NCI-H82 treated with DMSO at 0.1 percent for 48 hours (cell line): ENCODE data around the gene PCDHGA7.
"Not testable (repeated sequence)": the region's sequence is repeated elsewhere in the genome, so short reads cannot be mapped to it uniquely, and the experiment has no call there.

Experiments
- DNase-seq: peaks from one replicate; lab custom pipeline; 2025; ENCODE audit not compliant: unreplicated experiment; lab: John Stamatoyannopoulos, UW

Gene PCDHGA7

DNA sequence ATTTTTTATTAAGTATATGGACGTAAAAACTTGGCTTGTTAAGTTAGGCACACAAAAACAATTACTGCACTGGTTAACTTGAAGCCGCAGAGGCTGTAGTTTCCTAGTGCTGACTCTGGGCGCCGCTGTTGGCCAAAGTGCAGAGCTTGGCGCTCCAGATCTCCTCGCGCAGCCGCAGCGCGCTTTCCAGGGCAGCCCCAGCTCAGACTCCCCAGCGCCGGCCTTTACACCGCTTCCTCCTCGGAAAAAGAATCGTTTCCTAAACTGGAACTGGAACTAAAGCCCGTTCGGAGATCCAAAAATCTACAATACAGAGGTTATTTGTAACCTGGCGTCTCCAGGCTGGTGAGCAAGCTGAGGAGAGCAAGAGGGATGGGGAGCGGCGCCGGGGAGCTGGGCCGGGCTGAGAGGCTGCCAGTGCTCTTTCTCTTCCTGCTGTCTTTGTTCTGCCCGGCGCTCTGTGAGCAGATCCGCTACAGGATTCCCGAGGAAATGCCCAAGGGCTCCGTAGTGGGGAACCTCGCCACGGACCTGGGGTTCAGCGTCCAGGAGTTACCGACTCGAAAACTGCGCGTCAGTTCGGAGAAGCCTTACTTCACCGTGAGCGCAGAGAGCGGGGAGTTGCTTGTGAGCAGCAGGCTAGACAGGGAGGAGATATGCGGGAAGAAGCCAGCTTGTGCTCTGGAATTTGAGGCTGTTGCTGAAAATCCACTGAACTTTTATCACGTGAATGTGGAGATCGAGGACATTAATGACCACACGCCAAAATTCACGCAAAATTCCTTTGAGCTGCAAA is 15.4 kb downstream of the PCDHGA7 start, which contains the start of gene PCDHGB5:
PCDHGB5 (plus strand) TSS at position 192 of the 796 bp plus-strand sequence; CDS start at position 373, 181 bp downstream.
- DNase-seq = not testable (repeated sequence)

DNA sequence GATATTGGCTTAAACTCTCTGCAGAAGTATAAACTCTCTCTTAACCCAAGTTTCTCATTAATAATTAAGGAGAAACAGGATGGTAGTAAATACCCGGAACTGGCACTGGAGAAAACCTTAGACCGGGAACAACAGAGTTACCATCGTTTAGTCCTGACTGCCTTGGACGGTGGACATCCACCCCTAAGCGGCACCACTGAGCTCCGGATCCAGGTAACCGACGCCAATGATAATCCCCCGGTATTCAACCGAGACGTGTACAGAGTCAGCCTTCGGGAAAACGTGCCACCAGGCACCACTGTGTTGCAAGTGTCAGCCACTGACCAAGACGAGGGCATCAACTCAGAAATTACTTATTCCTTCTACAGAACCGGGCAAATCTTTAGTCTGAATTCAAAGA is 16.1 kb downstream of the PCDHGA7 start:
- no peak for DNase-seq

DNA sequence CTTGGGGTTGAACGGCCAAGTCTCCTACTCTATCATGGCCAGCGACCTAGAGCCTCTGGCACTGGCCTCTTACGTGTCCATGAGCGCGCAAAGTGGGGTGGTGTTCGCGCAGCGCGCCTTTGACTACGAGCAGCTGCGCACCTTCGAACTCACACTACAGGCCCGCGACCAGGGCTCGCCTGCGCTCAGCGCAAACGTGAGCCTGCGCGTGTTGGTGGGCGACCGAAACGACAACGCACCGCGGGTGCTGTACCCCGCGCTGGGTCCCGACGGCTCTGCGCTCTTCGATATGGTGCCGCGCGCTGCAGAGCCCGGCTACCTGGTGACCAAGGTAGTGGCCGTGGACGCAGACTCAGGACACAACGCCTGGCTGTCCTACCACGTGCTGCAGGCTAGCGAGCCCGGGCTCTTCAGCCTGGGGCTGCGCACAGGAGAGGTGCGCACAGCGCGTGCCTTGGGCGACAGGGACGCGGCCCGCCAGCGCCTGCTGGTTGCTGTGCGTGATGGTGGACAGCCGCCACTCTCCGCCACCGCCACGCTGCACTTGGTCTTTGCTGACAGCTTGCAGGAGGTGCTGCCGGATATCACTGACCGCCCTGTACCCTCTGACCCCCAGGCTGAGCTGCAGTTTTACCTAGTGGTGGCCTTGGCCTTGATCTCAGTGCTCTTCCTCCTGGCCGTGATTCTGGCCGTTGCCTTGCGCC is 17.2 kb downstream of the PCDHGA7 start:
- DNase-seq = no peak

DNA sequence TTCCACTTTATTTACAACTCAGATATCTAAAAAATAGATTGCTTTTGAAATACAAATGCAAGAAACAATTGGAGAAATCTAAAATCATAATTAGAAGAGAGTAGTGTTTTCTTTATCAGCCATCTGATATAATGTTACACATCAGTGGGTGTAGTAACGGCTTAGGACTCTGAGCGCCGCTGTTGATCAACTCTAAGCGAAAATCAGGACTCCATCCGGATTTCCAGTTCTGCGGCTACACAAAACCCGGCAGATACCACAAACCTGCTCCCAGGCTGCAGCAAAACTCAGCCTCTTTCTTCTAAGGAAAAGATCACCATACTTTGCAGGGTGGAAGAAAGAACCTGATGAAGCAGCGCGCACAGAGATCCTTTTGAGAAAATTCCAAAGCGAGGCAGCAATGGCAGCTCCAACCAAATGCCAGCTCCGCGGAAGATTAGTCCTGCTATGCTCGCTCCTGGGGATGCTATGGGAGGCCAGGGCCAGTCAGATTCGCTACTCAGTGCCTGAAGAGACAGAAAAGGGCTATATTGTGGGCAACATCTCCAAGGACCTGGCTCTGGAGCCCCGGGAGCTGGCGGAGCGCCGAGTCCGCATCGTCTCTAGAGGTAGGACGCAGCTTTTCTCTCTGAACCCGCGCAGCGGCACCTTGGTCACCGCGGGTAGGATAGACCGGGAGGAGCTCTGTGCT is 20.2 kb downstream of the PCDHGA7 start, which contains the start of gene PCDHGA9:
PCDHGA9 (plus strand) TSS at position 226 of the 691 bp plus-strand sequence; CDS start at position 401, 175 bp downstream.
- DNase-seq = no peak

DNA sequence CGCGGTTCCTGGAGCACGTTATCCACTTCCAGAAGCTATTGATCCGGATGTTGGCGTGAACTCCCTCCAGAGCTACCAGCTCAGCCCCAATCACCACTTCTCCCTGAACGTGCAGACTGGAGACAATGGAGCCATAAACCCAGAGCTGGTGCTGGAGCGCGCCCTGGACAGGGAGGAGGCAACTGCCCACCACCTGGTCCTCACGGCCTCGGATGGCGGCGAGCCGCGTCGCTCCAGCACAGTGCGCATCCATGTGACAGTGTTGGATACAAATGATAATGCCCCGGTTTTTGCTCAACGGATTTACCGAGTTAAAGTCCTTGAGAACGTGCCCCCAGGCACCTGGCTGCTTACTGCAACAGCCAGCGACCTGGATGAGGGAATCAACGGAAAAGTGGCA is 20.8 kb downstream of the PCDHGA7 start:
- DNase-seq = no peak

DNA sequence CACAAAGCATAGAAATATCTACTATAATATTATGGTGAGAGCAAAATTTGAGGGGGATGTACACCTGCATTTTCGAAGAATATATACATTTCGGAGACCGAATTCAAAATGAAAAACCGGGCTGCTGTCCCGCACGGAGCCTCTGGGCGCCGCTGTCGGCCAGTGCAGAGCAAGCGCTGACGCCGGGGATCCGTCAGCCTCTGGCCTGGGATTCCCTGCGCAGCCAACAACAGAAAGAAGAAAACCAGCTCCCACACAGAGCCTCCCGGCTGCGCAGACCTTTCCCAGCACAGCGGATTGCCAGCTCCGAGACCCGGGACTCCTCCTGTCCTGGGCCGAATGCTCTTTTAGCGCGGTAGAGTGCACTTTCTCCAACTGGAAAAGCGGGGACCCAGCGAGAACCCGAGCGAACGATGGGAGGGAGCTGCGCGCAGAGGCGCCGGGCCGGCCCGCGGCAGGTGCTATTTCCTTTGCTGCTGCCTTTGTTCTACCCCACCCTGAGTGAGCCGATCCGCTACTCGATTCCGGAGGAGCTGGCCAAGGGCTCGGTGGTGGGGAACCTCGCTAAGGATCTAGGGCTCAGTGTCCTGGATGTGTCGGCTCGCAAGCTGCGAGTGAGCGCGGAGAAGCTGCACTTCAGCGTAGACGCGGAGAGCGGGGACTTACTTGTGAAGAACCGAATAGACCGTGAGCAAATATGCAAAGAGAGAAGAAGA is 25.4 kb downstream of the PCDHGA7 start, which contains the start of gene PCDHGB6:
PCDHGB6 (plus strand) TSS at position 232 of the 716 bp plus-strand sequence; CDS start at position 414, 182 bp downstream.
- not testable (repeated sequence) for DNase-seq

DNA sequence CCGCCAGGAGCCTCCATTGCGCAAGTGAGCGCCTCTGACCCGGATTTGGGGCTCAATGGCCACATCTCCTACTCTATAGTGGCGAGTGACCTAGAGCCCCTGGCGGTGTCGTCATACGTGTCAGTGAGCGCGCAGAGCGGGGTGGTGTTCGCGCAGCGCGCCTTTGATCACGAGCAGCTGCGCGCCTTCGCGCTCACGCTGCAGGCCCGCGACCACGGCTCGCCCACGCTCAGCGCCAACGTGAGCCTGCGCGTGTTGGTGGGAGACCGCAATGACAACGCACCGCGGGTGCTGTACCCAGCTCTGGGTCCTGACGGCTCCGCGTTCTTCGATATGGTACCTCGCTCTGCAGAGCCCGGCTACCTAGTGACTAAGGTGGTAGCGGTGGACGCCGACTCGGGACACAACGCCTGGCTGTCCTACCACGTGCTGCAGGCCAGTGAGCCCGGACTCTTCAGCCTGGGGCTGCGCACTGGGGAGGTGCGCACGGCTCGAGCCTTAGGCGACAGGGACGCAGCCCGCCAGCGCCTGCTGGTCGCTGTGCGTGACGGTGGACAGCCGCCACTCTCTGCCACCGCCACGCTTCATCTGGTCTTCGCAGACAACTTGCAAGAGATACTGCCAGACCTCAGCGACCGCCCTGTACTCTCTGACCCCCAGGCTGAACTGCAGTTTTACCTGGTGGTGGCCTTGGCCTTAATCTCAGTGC is 27.2 kb downstream of the PCDHGA7 start:
- DNase-seq = no peak

DNA sequence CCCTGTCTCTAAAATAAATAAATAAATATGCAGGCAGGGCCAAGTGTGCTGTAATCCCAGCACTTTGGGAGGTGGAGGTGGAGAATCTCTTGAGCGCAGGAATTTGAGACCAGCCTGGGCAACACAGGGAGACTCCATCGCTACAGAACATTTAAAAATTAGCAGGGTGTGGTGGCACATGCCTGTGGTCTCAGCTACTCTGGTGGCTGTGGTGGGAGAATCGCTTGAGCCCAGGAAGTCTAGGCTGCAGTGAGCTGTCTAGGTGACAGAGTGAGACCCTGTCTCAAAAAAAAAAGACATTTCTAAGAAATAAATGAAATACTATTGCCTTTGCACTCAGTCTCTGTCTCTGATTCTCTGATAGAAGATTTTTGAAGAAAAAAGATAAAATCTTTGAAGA is 29.0 kb downstream of the PCDHGA7 start:
- DNase-seq = no peak

DNA sequence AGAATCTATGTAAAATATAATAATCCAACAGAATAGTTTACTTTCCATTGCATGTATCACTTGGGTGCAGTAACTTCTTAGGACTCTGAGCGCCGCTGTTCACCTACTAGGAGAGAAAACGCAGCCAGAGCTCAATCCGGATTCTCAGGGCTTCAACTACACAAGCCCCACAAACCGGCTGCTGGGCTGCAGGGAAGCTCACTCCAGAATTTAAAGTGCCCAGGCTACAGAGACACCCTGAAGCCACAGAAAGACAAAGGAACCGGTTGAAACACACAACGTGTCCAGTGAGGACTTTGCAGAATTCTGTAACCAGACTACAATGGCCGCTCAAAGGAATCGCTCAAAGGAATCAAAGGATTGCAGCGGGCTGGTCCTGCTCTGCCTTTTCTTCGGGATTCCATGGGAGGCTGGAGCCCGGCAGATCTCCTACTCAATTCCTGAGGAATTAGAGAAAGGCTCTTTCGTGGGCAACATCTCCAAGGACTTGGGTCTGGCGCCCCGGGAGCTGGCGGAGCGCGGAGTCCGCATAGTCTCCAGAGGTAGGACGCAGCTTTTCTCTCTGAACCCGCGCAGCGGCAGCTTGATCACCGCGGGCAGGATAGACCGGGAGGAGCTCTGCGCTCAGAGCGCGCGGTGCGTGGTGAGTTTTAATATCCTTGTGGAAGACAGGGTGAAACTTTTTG is 30.5 kb downstream of the PCDHGA7 start, which contains the start of gene PCDHGA10:
PCDHGA10 (plus strand) TSS at position 134 of the 686 bp plus-strand sequence; CDS start at position 323, 189 bp downstream.
- no peak for DNase-seq

DNA sequence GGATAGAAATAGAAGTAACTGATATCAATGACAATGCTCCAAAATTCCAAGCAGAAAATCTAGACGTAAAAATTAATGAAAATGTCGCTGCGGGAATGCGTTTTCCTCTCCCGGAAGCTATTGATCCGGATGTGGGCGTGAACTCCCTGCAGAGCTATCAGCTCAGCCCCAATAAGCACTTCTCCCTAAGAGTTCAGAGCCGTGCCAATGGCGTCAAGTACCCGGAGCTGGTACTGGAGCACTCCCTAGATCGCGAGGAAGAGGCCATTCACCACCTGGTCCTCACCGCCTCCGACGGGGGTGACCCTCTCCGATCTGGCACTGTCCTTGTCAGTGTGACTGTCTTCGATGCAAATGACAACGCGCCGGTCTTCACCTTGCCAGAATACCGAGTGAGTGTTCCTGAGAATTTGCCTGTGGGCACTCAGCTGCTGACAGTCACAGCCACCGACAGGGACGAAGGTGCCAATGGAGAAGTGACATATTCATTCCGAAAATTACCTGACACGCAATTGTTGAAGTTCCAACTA is 31.1 kb downstream of the PCDHGA7 start:
- DNase-seq = no peak

DNA sequence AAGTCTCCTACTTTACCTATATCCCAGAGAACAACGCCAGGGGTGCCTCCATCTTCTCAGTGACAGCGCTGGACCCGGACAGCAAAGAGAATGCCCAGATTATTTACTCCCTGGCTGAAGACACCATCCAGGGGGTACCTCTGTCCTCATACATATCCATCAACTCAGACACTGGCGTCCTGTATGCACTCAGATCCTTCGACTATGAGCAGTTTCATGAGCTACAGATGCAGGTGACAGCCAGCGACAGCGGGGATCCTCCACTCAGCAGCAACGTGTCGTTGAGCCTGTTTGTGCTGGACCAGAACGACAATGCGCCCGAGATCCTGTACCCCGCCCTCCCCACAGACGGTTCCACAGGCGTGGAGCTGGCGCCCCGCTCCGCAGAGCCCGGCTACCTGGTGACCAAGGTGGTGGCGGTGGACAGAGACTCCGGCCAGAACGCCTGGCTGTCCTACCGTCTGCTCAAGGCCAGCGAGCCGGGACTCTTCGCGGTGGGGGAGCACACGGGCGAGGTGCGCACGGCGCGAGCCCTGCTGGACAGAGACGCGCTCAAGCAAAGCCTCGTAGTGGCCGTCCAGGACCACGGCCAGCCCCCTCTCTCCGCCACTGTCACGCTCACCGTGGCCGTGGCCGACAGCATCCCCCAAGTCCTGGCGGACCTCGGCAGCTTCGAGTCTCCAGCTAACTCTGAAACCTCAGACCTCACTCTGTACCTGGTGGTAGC is 32.2 kb downstream of the PCDHGA7 start:
- DNase-seq = not testable (repeated sequence)

DNA sequence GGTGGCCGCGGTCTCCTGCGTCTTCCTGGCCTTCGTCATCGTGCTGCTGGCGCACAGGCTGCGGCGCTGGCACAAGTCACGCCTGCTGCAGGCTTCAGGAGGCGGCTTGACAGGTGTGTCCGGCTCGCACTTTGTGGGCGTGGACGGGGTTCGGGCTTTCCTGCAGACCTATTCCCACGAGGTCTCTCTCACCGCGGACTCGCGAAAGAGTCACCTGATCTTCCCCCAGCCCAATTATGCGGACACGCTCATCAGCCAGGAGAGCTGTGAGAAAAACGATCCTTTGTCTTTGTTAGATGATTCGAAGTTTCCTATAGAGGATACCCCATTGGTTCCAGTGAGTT is 32.7 kb downstream of the PCDHGA7 start:
- not testable (repeated sequence) for DNase-seq

DNA sequence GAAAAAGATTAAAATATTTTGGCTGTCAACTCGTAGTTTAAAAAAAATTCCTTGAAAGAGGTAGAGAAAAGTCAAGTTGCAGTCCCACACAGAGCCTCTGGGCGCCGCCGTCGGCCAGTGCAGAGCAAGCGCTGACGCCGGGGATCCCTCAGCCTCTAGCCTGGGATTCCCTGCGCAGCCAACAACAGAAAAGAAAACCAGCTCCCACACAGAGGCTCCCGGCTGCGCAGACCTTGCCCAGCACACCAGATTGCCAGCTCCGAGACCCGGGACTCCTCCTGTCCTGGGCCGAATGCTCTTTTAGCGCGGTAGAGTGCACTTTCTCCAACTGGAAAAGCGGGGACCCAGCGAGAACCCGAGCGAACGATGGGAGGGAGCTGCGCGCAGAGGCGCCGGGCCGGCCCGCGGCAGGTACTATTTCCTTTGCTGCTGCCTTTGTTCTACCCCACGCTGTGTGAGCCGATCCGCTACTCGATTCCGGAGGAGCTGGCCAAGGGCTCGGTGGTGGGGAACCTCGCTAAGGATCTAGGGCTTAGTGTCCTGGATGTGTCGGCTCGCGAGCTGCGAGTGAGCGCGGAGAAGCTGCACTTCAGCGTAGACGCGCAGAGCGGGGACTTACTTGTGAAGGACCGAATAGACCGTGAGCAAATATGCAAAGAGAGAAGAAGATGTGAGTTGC is 35.1 kb downstream of the PCDHGA7 start, which contains the start of gene PCDHGB7:
PCDHGB7 (plus strand) TSS at position 184 of the 679 bp plus-strand sequence; CDS start at position 367, 183 bp downstream.
- not testable (repeated sequence) for DNase-seq

DNA sequence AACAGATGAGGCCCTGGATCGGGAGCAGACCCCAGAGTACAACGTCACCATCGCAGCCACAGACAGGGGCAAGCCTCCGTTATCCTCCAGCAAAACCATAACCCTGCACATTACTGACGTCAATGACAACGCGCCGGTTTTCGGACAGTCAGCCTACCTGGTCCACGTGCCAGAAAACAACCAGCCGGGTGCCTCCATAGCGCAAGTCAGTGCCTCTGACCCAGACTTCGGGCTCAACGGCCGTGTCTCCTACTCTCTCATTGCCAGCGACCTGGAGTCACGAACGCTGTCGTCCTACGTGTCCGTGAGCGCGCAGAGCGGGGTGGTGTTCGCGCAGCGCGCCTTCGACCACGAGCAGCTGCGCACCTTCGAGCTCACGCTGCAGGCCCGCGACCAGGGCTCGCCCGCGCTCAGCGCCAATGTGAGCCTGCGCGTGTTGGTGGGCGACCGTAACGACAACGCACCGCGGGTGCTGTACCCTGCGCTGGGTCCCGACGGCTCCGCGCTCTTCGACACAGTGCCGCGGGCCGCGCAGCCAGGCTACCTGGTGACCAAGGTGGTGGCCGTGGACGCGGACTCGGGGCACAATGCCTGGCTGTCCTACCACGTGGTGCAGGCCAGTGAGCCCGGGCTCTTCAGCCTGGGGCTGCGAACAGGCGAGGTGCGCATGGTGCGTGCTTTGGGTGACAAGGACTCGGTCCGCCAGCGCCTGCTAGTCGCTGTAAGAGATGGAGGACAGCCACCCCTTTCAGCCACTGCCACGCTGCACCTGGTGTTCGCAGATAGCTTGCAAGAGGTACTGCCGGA is 36.7 kb downstream of the PCDHGA7 start:
- DNase-seq = no peak

DNA sequence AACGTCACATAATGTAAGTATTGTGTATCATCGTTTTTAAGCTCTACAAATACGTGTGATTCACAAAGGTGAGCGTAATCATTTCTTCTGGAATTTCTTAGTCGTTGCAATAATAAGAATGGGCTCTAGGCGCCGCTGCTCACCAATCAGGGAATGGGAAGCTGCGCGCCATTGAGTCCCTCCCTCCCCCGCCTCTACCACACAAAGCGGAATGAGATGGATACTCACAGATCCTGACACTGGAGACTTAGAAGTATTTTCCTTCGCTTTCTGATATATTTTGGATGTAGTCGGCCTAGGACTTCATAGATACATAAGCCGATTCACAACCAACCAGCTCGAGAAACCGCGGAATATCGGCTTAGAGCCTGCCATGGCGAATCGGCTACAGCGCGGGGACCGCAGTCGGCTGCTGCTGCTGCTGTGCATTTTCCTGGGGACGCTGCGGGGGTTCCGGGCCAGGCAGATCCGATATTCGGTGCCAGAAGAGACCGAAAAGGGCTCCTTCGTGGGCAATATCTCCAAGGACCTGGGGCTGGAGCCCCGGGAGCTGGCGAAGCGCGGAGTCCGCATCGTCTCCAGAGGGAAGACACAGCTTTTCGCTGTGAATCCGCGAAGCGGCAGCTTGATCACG is 38.4 kb downstream of the PCDHGA7 start, which contains the start of gene PCDHGA11:
PCDHGA11 (plus strand) TSS at position 197 of the 634 bp plus-strand sequence; CDS start at position 374, 177 bp downstream.
- no peak for DNase-seq

DNA sequence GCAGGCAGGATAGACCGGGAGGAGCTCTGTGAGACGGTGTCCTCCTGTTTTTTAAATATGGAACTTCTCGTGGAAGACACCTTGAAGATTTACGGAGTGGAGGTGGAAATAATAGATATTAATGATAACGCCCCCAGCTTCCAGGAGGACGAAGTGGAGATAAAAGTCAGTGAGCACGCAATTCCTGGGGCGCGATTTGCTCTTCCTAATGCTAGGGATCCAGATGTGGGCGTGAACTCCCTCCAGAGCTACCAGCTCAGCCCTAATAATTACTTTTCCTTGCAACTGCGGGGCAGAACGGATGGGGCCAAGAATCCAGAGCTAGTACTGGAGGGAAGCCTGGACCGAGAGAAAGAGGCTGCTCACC is 38.9 kb downstream of the PCDHGA7 start:
- no peak for DNase-seq
